SH-SY5Y (cell line): ENCODE results near the gene TTBK1.

Experiments used
- GATA2 ChIP-seq: IDR thresholded peaks from 2 replicates; pipeline ENCODE4 v1.6.1; 2011; ENCODE audit warnings: mild to moderate bottlenecking, low read depth, low read length
- GATA3 ChIP-seq: IDR thresholded peaks from 2 replicates; pipeline ENCODE4 v1.6.1; 2011; ENCODE audit warnings: low read depth, mild to moderate bottlenecking, low read length, moderate library complexity

GRCh38 chr6:43258180-43258579, 14.9 kb downstream of the TTBK1 start:
- no peak for TF ChIP-seq GATA2
- TF ChIP-seq GATA3: no peak
